Measurements from ENCODE around the gene SF3B6.
"Not testable (repeated sequence)": the region's sequence is repeated elsewhere in the genome, so short reads cannot be mapped to it uniquely, and the experiment has no call there.

The SF3B6 gene

GRCh38 chr2:24075915-24076848, at the start of gene SF3B6:
Gene SF3B6 (minus strand): TSS chr2:24076326. CDS start chr2:24076229, 97 bp downstream.
- Mint-ChIP-seq H3K9me3 (no peaks in the 10 kb centered on the region), H3K27me3 (no peaks in the 10 kb centered on the region), H3K4me3 (peak within 1 kb of the TSS; percentile 94), H3K36me3 (peaks cover 12% of the 10 kb centered on the region), H3K27ac (peak within 1 kb of the TSS; percentile 96), H3K4me1 (peaks cover 36% of the 10 kb centered on the region)
- CTCF ChIA-PET = interaction anchor here (0.8 to 1.7 kb wide), 5 partner anchors 8 to 251 kb away, joined by 3 to 4 read pairs (median 3); partner anchors contain the start of genes ATAD2B and TP53I3
- DNase-seq = peak; percentile 100

GRCh38 chr2:24123922-24124580, 47.9 kb upstream of the SF3B6 start:
- DNase-seq = peak; percentile 50
- Mint-ChIP-seq H3K4me3 (peak overlapping the region; percentile 74), H3K4me1 (peaks cover 17% of the 10 kb centered on the region), H3K9me3 (no peaks in the 10 kb centered on the region), H3K27me3 (peaks cover 9% of the 10 kb centered on the region), H3K27ac (no peak overlapping the region), H3K36me3 (no peaks in the 10 kb centered on the region)
- CTCF ChIA-PET = interaction anchor here (1.1 to 1.6 kb wide), 3 partner anchors 40 to 197 kb away, joined by 3 to 6 read pairs (median 5); partner anchors contain the start of genes ATAD2B and TP53I3

GRCh38 chr2:24123195-24123921, 47.2 kb upstream of the SF3B6 start, which contains the start of the genes FAM228B and PFN4:
Gene FAM228B (plus strand): TSS chr2:24123469. CDS start chr2:24124362, 893 bp downstream.
Gene PFN4 (minus strand): TSS chr2:24123334. CDS start chr2:24122535, 799 bp downstream.
- CTCF ChIA-PET = interaction anchor here (0.8 to 1.6 kb wide), 5 partner anchors 39 to 591 kb away, joined by 3 to 5 read pairs (median 4); partner anchors contain the start of gene ATAD2B
- peak within 1 kb of the TSS; percentile 69 for H3K27ac Mint-ChIP-seq
- peaks cover 15% of the 10 kb centered on the region for H3K4me1 Mint-ChIP-seq
- no peaks in the 10 kb centered on the region for H3K36me3 Mint-ChIP-seq
- peaks cover 9% of the 10 kb centered on the region for H3K27me3 Mint-ChIP-seq
- no peaks in the 10 kb centered on the region for H3K9me3 Mint-ChIP-seq
- peak within 1 kb of the TSS; percentile 74 for H3K4me3 Mint-ChIP-seq
- DNase-seq = peak; percentile 77

GRCh38 chr2:24122366-24123194, 46.5 kb upstream of the SF3B6 start:
- H3K27ac Mint-ChIP-seq = peak overlapping the region; percentile 69

GRCh38 chr2:24121469-24121868, 45.3 kb upstream of the SF3B6 start:
- Mint-ChIP-seq H3K27ac (no peak overlapping the region), H3K9me3 (no peaks in the 10 kb centered on the region), H3K36me3 (no peaks in the 10 kb centered on the region), H3K4me1 (peaks cover 15% of the 10 kb centered on the region), H3K4me3 (peak overlapping the region; percentile 19), H3K27me3 (peaks cover 9% of the 10 kb centered on the region)
- no peak for DNase-seq
- CTCF ChIA-PET = no interaction called here

More at GRCh38 chr2:24122366-24123194, 46.5 kb upstream of the SF3B6 start:
- CTCF ChIA-PET = interaction anchor here (0.8 to 1.4 kb wide), 3 partner anchors 39 to 590 kb away, joined by 3 to 5 read pairs (median 4); partner anchors contain the start of gene ATAD2B
- Mint-ChIP-seq H3K4me1 (peaks cover 15% of the 10 kb centered on the region), H3K4me3 (peak overlapping the region; percentile 70), H3K36me3 (no peaks in the 10 kb centered on the region), H3K9me3 (no peaks in the 10 kb centered on the region), H3K27me3 (peaks cover 9% of the 10 kb centered on the region)
- DNase-seq = no peak

GRCh38 chr2:24121066-24121465, 44.9 kb upstream of the SF3B6 start:
- no peak for DNase-seq
- Mint-ChIP-seq H3K27ac (no peak overlapping the region), H3K4me1 (peaks cover 15% of the 10 kb centered on the region), H3K36me3 (no peaks in the 10 kb centered on the region), H3K4me3 (no peak overlapping the region), H3K9me3 (no peaks in the 10 kb centered on the region), H3K27me3 (peaks cover 9% of the 10 kb centered on the region)
- CTCF ChIA-PET = no interaction called here

GRCh38 chr2:24117902-24118301, 41.8 kb upstream of the SF3B6 start:
- H3K4me3 Mint-ChIP-seq = no peak overlapping the region
- no peaks in the 10 kb centered on the region for H3K9me3 Mint-ChIP-seq
- H3K27me3 Mint-ChIP-seq = peaks cover 4% of the 10 kb centered on the region
- peaks cover 6% of the 10 kb centered on the region for H3K4me1 Mint-ChIP-seq
- no peaks in the 10 kb centered on the region for H3K36me3 Mint-ChIP-seq
- H3K27ac Mint-ChIP-seq = no peak overlapping the region
- CTCF ChIA-PET = no interaction called here
- DNase-seq = no peak

- Mint-ChIP-seq H3K27ac (no peak overlapping the region), H3K4me3 (no peak overlapping the region)
- CTCF ChIA-PET = no interaction called here
Observed at GRCh38 chr2:24115057-24115456, 38.9 kb upstream of the SF3B6 start.

GRCh38 chr2:24111407-24111901, 35.3 kb upstream of the SF3B6 start:
- Mint-ChIP-seq H3K27ac (no peak overlapping the region), H3K4me1 (no peaks in the 10 kb centered on the region), H3K9me3 (peaks cover 13% of the 10 kb centered on the region), H3K27me3 (no peaks in the 10 kb centered on the region), H3K4me3 (no peak overlapping the region), H3K36me3 (no peaks in the 10 kb centered on the region)
- no peak for DNase-seq
- CTCF ChIA-PET = no interaction called here

More at GRCh38 chr2:24115057-24115456, 38.9 kb upstream of the SF3B6 start:
- H3K36me3 Mint-ChIP-seq = no peaks in the 10 kb centered on the region
- H3K9me3 Mint-ChIP-seq = no peaks in the 10 kb centered on the region
- H3K27me3 Mint-ChIP-seq = no peaks in the 10 kb centered on the region
- no peaks in the 10 kb centered on the region for H3K4me1 Mint-ChIP-seq
- DNase-seq = no peak

GRCh38 chr2:24110660-24111303, 34.7 kb upstream of the SF3B6 start:
- H3K4me1 Mint-ChIP-seq = no peaks in the 10 kb centered on the region
- no peak overlapping the region for H3K27ac Mint-ChIP-seq
- no peak for DNase-seq
- H3K9me3 Mint-ChIP-seq = peaks cover 16% of the 10 kb centered on the region
- H3K27me3 Mint-ChIP-seq = no peaks in the 10 kb centered on the region
- H3K4me3 Mint-ChIP-seq = no peak overlapping the region
- CTCF ChIA-PET = no interaction called here
- peaks cover 2% of the 10 kb centered on the region for H3K36me3 Mint-ChIP-seq

- H3K36me3 Mint-ChIP-seq, CTCF ChIA-PET: not testable (repeated sequence)
Observed at GRCh38 chr2:24109431-24109830, 33.3 kb upstream of the SF3B6 start.

GRCh38 chr2:24107336-24107735, 31.2 kb upstream of the SF3B6 start:
- Mint-ChIP-seq H3K9me3 (peaks cover 19% of the 10 kb centered on the region), H3K36me3 (peaks cover 4% of the 10 kb centered on the region), H3K4me3 (no peak overlapping the region), H3K4me1 (no peaks in the 10 kb centered on the region), H3K27ac (no peak overlapping the region), H3K27me3 (no peaks in the 10 kb centered on the region)
- no peak for DNase-seq
- CTCF ChIA-PET = interaction anchor here (1.1 kb wide), 1 partner anchor 57 kb away, joined by 3 read pairs; no protein-coding TSS in a partner anchor

More at GRCh38 chr2:24109431-24109830, 33.3 kb upstream of the SF3B6 start:
- not testable (repeated sequence) for H3K4me1 Mint-ChIP-seq, H3K27me3 Mint-ChIP-seq, DNase-seq, H3K4me3 Mint-ChIP-seq, H3K27ac Mint-ChIP-seq
- H3K9me3 Mint-ChIP-seq = peaks cover 19% of the 10 kb centered on the region

Measured in activated naive CD4-positive, alpha-beta T cell treated with anti-CD3 and anti-CD28 coated beads, Interleukin-2, amount 10 ng/mL, durations not matched to agents 7 days and 5 days (primary cell).